ENCODE data around the gene ANAPC5.

DNA sequence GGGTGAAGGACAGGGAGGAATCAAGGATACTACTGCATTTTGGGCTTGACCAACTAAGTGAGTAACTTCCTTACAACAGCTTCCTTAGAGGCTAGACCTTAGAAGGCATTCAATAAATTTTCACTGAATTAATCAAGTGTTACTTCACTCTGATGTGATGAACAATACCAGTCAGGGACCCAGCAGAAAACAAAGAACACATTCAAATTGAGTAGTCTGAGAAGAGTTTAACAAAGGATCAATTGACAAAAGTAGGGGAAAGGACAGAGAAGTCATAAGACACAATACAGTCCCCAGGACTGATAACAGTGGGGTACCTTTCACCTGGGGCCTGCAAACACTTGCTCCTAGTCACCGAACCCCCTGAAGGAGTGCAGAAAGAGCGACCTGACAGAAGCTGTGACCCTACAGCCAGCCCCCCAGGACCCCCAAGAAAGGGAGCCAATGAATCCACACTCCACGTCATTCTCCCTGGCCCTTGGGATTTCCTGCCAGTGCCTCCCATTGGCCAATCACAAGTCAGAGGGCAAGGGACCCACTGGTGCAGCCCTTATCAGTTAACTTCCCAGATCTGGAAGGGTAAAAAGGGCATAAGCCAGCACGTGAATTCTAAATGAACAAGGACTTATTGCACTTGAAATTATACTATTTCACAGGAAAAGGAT is 6.9 kb downstream of the ANAPC5 start:
- TF ChIP-seq, protein P1, sequence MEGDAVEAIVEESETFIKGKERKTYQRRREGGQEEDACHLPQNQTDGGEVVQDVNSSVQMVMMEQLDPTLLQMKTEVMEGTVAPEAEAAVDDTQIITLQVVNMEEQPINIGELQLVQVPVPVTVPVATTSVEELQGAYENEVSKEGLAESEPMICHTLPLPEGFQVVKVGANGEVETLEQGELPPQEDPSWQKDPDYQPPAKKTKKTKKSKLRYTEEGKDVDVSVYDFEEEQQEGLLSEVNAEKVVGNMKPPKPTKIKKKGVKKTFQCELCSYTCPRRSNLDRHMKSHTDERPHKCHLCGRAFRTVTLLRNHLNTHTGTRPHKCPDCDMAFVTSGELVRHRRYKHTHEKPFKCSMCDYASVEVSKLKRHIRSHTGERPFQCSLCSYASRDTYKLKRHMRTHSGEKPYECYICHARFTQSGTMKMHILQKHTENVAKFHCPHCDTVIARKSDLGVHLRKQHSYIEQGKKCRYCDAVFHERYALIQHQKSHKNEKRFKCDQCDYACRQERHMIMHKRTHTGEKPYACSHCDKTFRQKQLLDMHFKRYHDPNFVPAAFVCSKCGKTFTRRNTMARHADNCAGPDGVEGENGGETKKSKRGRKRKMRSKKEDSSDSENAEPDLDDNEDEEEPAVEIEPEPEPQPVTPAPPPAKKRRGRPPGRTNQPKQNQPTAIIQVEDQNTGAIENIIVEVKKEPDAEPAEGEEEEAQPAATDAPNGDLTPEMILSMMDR (IDR thresholded peaks at IDR 0.05): no peak
- no peak for TF ChIP-seq POLR2A (IDR thresholded peaks at IDR 0.05)

Measured in uterus (tissue), 2 donors.